ENCODE data around the gene TPM4. TPM values are rescaled to one million over a fixed set of nuclear protein-coding genes. Genes with fewer than 3 reads are reported as not detected.

The TPM4 gene
- total and polyA plus RNA-seq, 2 of the 8 experiments (the other 6 are each of a cell fraction or from before 2014, with no cell fraction given), result 160 to 359 TPM

GRCh38 chr19:16121967-16122366, 45.7 kb downstream of the TPM4 start:
- H2AFZ ChIP-seq (ENCODE audit: low read length), result no peak overlapping the region
- H3K23ac ChIP-seq (ENCODE audit: insufficient read length), result no peak overlapping the region
- H2BK120ac ChIP-seq (replicated peaks; ENCODE audit: low read depth, low read length), result no peak overlapping the region
- ChIA-PET POLR2A (ENCODE audit: partially characterized antibody) (interaction anchor here (1.9 to 2.9 kb wide), 3 partner anchors 14 to 35 kb away, joined by 5 to 9 read pairs (median 9); no protein-coding TSS in a partner anchor), CTCF (ENCODE audit: partially characterized antibody) (no interaction called here)
- H2BK12ac ChIP-seq (ENCODE audit: low read depth, low read length), result no peak overlapping the region
- H2AK5ac ChIP-seq (ENCODE audit: low read depth, low read length), result no peak overlapping the region
- H4K5ac ChIP-seq (ENCODE audit: insufficient read length, low read depth, low read length), result no peak overlapping the region
- no peak for FAIRE-seq
- H3K79me2 ChIP-seq (ENCODE audit: control insufficient read depth in 1 of 2, insufficient read depth in 2 of 2, low read length in 2 of 2), result peaks cover 0 to under 1% of the 10 kb centered on the region in 2 experiments; a peak in 1 of 4 replicates
- TF ChIP-seq CBX8 (IDR thresholded peaks at IDR 0.05; ENCODE audit: borderline replicate concordance, low read depth, low read length), result no peak
- no peak for TF ChIP-seq SIRT6 (IDR thresholded peaks at IDR 0.05; ENCODE audit: low read length)
- TF ChIP-seq CREB1 (IDR thresholded peaks at IDR 0.05), result no peak
- no peak for TF ChIP-seq RBBP5 (IDR thresholded peaks at IDR 0.05; ENCODE audit: borderline replicate concordance, low read depth, low read length)
- no peak for TF ChIP-seq CHD2 (IDR thresholded peaks at IDR 0.05; ENCODE audit: low read length)
- TF ChIP-seq SUZ12 (IDR thresholded peaks at IDR 0.05; ENCODE audit: low read length), result no peak
- no peak for DNase-seq (ENCODE audit: low read depth in 1 of 2, low spot score in 2 of 2)
- no peaks in the 10 kb centered on the region; the same call in 1 of the 2 replicates for H3K79me1 ChIP-seq (ENCODE audit: low read depth, low read length)
- no peak overlapping the region for H2BK15ac ChIP-seq (ENCODE audit: low read length)
- H3K4me3 ChIP-seq (ENCODE audit: extremely low read depth in 1 of 4, insufficient read depth in 2 of 4, low read depth in 3 of 4, low read length in 4 of 4), result no peak overlapping the region
- H3K18ac ChIP-seq (ENCODE audit: extremely low read depth, low read length), result no peak overlapping the region
- H3K4me1 ChIP-seq (replicated peaks in 1 of 4; ENCODE audit: control insufficient read depth in 3 of 4, insufficient read depth in 4 of 4, low read length in 3 of 4), result no peaks in the 10 kb centered on the region
- H3K4me2 ChIP-seq (ENCODE audit: insufficient read depth in 1 of 2, low read depth in 2 of 2, low read length in 2 of 2), result no peak overlapping the region
- no peak overlapping the region for H4K8ac ChIP-seq (ENCODE audit: extremely low read depth, insufficient read depth, low read length)
- H4K91ac ChIP-seq (replicated peaks; ENCODE audit: insufficient read length, low read length), result no peak overlapping the region
- no peak overlapping the region for H3K9ac ChIP-seq (replicated peaks in 1 of 4; ENCODE audit: extremely low read depth in 1 of 4, low read depth in 3 of 4, low read length in 3 of 4)
- H3K27ac ChIP-seq (ENCODE audit: low read depth, low read length), result no peak overlapping the region
- WGBS, 2 experiments (ENCODE audit: extremely low coverage in 1 of 2, insufficient coverage in 1 of 2, insufficient read length in 1 of 2, insufficient replicate concordance in 2 of 2, low coverage in 1 of 2, low lambda C conversion rate in 2 of 2, missing lambda C conversion rate in 1 of 2), result 94% methylated on average over 11 of the region's 11 CpGs; no CpG with 5 or more reads in 1 of the 2 experiments
- no peaks in the 10 kb centered on the region for H3K9me3 ChIP-seq (ENCODE audit: insufficient read depth in 2 of 2, low read depth in 1 of 2, low read length in 1 of 2)
- H3K23me2 ChIP-seq (ENCODE audit: low read depth, low read length), result no peaks in the 10 kb centered on the region
- no peak overlapping the region for H3K56ac ChIP-seq (replicated peaks; ENCODE audit: insufficient read length, low read depth, low read length)
- H2BK5ac ChIP-seq (ENCODE audit: low read depth, low read length), result no peak overlapping the region
- peaks cover 6 to 20% of the 10 kb centered on the region in 2 experiments for H4K20me1 ChIP-seq (replicated peaks in 1 of 2; ENCODE audit: control insufficient read depth in 1 of 2, insufficient read depth in 2 of 2, low read length in 2 of 2)
- H3K4ac ChIP-seq (replicated peaks; ENCODE audit: insufficient read length, low read depth, low read length), result no peak overlapping the region
- H2BK20ac ChIP-seq (ENCODE audit: low read length), result no peak overlapping the region
- no peaks in the 10 kb centered on the region for H3K27me3 ChIP-seq (replicated peaks in 1 of 4; ENCODE audit: control insufficient read depth in 3 of 4, extremely low read depth in 1 of 4, insufficient read depth in 3 of 4, low read length in 3 of 4)
- no peak overlapping the region for H3K14ac ChIP-seq (ENCODE audit: insufficient read length)
- H3K36me3 ChIP-seq (ENCODE audit: control insufficient read depth in 2 of 4, insufficient read depth in 4 of 4, low read length in 3 of 4), result peaks cover 36 to 55% (median 53%) of the 10 kb centered on the region in 4 experiments
